GM21390 (cell line): Measurements from ENCODE around the gene E4F1.

Experiments used
- ATAC-seq: cut with Tn5 transposase; IDR thresholded peaks from one replicate; pipeline ENCODE4 v1.9.1; 2021; ENCODE audit not compliant: unreplicated experiment

The E4F1 gene

GRCh38 chr16:2271848-2272461 is 48.6 kb downstream of the E4F1 start:
- no peak for ATAC-seq

GRCh38 chr16:2273484-2273883 is 50.1 kb downstream of the E4F1 start:
- ATAC-seq, result no peak

- no peak for ATAC-seq
Measured at GRCh38 chr16:2273931-2274330, 50.5 kb downstream of the E4F1 start.

- no peak for ATAC-seq
Measured at GRCh38 chr16:2275476-2276367, 52.3 kb downstream of the E4F1 start.

GRCh38 chr16:2276368-2277195 is 53.2 kb downstream of the E4F1 start:
- no peak for ATAC-seq

GRCh38 chr16:2277466-2278271 is 54.3 kb downstream of the E4F1 start:
- ATAC-seq, result no peak

GRCh38 chr16:2278272-2278608 is 54.8 kb downstream of the E4F1 start:
- ATAC-seq, result no peak

- no peak for ATAC-seq
Measured at GRCh38 chr16:2278956-2279800, 55.8 kb downstream of the E4F1 start.

GRCh38 chr16:2280461-2280860 is 57.1 kb downstream of the E4F1 start:
- no peak for ATAC-seq

GRCh38 chr16:2280981-2281542 is 57.7 kb downstream of the E4F1 start:
- ATAC-seq, result no peak

- no peak for ATAC-seq
Measured at GRCh38 chr16:2282262-2282661, 58.9 kb downstream of the E4F1 start.

GRCh38 chr16:2282866-2283555 is 59.6 kb downstream of the E4F1 start:
- ATAC-seq, result no peak

- no peak for ATAC-seq
Measured at GRCh38 chr16:2284001-2284770, 60.8 kb downstream of the E4F1 start.

- ATAC-seq, result no peak
Measured at GRCh38 chr16:2284797-2285576, 61.6 kb downstream of the E4F1 start.
